ENCODE measurements around the gene SHC4. TPM values are rescaled to one million over a fixed set of nuclear protein-coding genes. Genes with fewer than 3 reads are reported as not detected.

Gene SHC4
- total and polyA plus RNA-seq, 9 of the 15 experiments (the other 6 are each of a cell fraction or from before 2014, with no cell fraction given) = 0.43 to 1.2 (median 0.67) TPM

- TF ChIP-seq, protein P1, sequence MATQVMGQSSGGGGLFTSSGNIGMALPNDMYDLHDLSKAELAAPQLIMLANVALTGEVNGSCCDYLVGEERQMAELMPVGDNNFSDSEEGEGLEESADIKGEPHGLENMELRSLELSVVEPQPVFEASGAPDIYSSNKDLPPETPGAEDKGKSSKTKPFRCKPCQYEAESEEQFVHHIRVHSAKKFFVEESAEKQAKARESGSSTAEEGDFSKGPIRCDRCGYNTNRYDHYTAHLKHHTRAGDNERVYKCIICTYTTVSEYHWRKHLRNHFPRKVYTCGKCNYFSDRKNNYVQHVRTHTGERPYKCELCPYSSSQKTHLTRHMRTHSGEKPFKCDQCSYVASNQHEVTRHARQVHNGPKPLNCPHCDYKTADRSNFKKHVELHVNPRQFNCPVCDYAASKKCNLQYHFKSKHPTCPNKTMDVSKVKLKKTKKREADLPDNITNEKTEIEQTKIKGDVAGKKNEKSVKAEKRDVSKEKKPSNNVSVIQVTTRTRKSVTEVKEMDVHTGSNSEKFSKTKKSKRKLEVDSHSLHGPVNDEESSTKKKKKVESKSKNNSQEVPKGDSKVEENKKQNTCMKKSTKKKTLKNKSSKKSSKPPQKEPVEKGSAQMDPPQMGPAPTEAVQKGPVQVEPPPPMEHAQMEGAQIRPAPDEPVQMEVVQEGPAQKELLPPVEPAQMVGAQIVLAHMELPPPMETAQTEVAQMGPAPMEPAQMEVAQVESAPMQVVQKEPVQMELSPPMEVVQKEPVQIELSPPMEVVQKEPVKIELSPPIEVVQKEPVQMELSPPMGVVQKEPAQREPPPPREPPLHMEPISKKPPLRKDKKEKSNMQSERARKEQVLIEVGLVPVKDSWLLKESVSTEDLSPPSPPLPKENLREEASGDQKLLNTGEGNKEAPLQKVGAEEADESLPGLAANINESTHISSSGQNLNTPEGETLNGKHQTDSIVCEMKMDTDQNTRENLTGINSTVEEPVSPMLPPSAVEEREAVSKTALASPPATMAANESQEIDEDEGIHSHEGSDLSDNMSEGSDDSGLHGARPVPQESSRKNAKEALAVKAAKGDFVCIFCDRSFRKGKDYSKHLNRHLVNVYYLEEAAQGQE (IDR thresholded peaks at IDR 0.05; ENCODE audit: borderline replicate concordance) = no peak
- TF ChIP-seq, protein P1 (CRISPR knock-in tag; IDR thresholded peaks at IDR 0.05; ENCODE audit: low read depth) = no peak
- TF ChIP-seq ZFP36 (IDR thresholded peaks at IDR 0.05; ENCODE audit: low read depth, low read length, partially characterized antibody) (no peak), HSF4 (CRISPR knock-in tag; IDR thresholded peaks at IDR 0.05; ENCODE audit: borderline replicate concordance) (no peak), KLF10 (CRISPR knock-in tag; IDR thresholded peaks at IDR 0.05) (no peak), PTTG1 (tag; IDR thresholded peaks at IDR 0.05; ENCODE audit: low read depth) (no peak), RBM25 (IDR thresholded peaks at IDR 0.05; ENCODE audit: low read depth, low read length, severe bottlenecking) (no peak), ETV6 (IDR thresholded peaks at IDR 0.05; ENCODE audit: borderline replicate concordance in 1 of 2, low read depth in 2 of 2, low read length in 1 of 2) (no peak), ETV6 (CRISPR knock-in tag; IDR thresholded peaks at IDR 0.05; ENCODE audit: borderline replicate concordance) (no peak), RFX5 (IDR thresholded peaks at IDR 0.05; ENCODE audit: low read depth, low read length) (no peak), CBFA2T2 (conservative IDR thresholded peaks at IDR 0.05) (no peak), TCF15 (CRISPR knock-in tag; IDR thresholded peaks at IDR 0.05) (no peak), SMAD2 (IDR thresholded peaks at IDR 0.05; ENCODE audit: low read depth, low read length) (no peak), CXXC5 (CRISPR knock-in tag; IDR thresholded peaks at IDR 0.05) (no peak), IRF1 (CRISPR knock-in tag; IDR thresholded peaks at IDR 0.05; ENCODE audit: borderline replicate concordance) (no peak), ARNT (IDR thresholded peaks at IDR 0.05) (no peak)
- TF ChIP-seq, protein P2, sequence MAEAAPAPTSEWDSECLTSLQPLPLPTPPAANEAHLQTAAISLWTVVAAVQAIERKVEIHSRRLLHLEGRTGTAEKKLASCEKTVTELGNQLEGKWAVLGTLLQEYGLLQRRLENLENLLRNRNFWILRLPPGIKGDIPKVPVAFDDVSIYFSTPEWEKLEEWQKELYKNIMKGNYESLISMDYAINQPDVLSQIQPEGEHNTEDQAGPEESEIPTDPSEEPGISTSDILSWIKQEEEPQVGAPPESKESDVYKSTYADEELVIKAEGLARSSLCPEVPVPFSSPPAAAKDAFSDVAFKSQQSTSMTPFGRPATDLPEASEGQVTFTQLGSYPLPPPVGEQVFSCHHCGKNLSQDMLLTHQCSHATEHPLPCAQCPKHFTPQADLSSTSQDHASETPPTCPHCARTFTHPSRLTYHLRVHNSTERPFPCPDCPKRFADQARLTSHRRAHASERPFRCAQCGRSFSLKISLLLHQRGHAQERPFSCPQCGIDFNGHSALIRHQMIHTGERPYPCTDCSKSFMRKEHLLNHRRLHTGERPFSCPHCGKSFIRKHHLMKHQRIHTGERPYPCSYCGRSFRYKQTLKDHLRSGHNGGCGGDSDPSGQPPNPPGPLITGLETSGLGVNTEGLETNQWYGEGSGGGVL (CRISPR knock-in tag; IDR thresholded peaks at IDR 0.05) = no peak
These were observed 135.2 kb downstream of the SHC4 start (continued) for GRCh38 chr15:48828471-48828870.

Measured in K562 (cell line).